ENCODE data around the gene GLO1.

DNA sequence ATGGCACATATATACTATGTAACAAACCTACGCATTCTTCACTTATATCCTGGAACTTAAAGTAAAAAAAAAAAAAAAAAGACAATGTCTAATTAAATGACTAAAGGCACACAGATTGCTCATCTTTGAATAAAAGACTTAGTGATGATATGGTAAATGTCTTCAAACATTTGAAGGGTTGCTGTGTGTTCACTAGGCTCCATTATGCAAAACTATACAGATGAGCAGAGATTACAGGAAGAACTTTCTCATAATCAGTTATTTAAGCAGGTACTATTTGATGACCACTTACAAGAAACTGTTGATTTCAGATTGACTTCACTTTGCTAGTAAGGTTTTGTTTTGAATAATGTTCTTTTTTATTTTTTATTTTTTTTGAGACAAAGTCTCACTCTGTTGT lies 46.5 kb upstream of the GLO1 start:
- TF ChIP-seq TCF7L2 (IDR thresholded peaks at IDR 0.05; ENCODE audit: low read depth, low read length) (no peak), SIN3A (IDR thresholded peaks at IDR 0.05; ENCODE audit: borderline replicate concordance, insufficient read depth, low read depth, low read length) (no peak), POLR2AphosphoS5 (IDR thresholded peaks at IDR 0.05; ENCODE audit: low read depth, low read length) (no peak)
- TF ChIP-seq, protein P1, sequence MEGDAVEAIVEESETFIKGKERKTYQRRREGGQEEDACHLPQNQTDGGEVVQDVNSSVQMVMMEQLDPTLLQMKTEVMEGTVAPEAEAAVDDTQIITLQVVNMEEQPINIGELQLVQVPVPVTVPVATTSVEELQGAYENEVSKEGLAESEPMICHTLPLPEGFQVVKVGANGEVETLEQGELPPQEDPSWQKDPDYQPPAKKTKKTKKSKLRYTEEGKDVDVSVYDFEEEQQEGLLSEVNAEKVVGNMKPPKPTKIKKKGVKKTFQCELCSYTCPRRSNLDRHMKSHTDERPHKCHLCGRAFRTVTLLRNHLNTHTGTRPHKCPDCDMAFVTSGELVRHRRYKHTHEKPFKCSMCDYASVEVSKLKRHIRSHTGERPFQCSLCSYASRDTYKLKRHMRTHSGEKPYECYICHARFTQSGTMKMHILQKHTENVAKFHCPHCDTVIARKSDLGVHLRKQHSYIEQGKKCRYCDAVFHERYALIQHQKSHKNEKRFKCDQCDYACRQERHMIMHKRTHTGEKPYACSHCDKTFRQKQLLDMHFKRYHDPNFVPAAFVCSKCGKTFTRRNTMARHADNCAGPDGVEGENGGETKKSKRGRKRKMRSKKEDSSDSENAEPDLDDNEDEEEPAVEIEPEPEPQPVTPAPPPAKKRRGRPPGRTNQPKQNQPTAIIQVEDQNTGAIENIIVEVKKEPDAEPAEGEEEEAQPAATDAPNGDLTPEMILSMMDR (IDR thresholded peaks at IDR 0.05): no peak

Data from Panc1 (cell line).